ENCODE results near the gene VAV2.

The VAV2 gene

GRCh38 chr9:133841167-133841812 lies 150.8 kb downstream of the VAV2 start:
- H3K4me1 ChIP-seq: peaks cover 40 to 50% (median 45%) of the 10 kb centered on the region in 10 experiments
- peaks cover 0 to 74% (median 41%) of the 10 kb centered on the region in 11 experiments; a peak in 19 of 22 replicates for H4K20me1 ChIP-seq
- H3K9ac ChIP-seq: 0 out of 22 replicates have a peak overlapping the region, but pooled peaks of 1 of the 11 experiments have one; percentile 5
- H3K27me3 ChIP-seq: no peaks in the 10 kb centered on the region
- no peaks in the 10 kb centered on the region for H3K9me3 ChIP-seq (replicated peaks in 1 of 11)
- H3K27ac ChIP-seq: no peak overlapping the region
- H3K36me3 ChIP-seq: no peaks in the 10 kb centered on the region
- TF ChIP-seq Cebpa-rat (IDR thresholded peaks at IDR 0.05): no peak
- H3K4me2 ChIP-seq: peak overlapping the region in 3 of 11 experiments; percentile 26 to 58 (median 49); a peak in 4 of 22 replicates
- no peak overlapping the region for H3K4me3 ChIP-seq

DNA sequence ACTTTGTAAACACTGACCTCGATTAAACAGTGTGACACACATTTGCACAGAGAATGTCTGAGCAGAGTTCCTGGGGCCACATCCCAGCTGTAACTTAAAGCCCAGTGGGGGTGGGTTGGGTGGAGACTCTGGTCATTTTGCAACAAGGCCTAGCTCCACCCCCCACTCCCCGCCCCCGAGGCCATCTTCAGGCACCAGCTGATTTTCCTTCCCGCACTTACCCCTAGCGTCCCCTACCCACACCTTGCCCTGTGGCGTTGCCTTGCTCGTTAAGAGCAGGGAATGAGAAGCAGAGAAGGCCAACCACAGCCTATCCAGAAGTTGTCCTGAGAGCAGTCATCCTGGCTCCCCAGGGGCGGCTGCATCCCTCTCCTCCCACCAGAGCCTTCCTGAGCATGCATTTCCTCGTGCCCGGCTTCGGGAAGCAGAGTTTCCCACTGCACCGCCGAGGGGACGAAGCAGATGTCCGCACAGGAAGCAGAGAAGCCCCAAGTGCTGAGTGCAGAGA lies 152.2 kb downstream of the VAV2 start:
- Histone ChIP-seq H3K36me3 (no peaks in the 10 kb centered on the region), H3K9ac (0 out of 22 replicates have a peak overlapping the region, but pooled peaks of 1 of the 11 experiments have one; percentile 23), H3K4me1 (peaks cover 33 to 45% (median 42%) of the 10 kb centered on the region in 10 experiments), H4K20me1 (peaks cover 0 to 72% (median 44%) of the 10 kb centered on the region in 11 experiments; a peak in 19 of 22 replicates), H3K4me3 (no peak overlapping the region), H3K4me2 (peak overlapping the region; percentile 26 to 67 (median 49)), H3K27ac (no peak overlapping the region), H3K27me3 (no peaks in the 10 kb centered on the region), H3K9me3 (replicated peaks in 1 of 11) (no peaks in the 10 kb centered on the region)
- no peak for TF ChIP-seq Cebpa-rat (IDR thresholded peaks at IDR 0.05)

DNA sequence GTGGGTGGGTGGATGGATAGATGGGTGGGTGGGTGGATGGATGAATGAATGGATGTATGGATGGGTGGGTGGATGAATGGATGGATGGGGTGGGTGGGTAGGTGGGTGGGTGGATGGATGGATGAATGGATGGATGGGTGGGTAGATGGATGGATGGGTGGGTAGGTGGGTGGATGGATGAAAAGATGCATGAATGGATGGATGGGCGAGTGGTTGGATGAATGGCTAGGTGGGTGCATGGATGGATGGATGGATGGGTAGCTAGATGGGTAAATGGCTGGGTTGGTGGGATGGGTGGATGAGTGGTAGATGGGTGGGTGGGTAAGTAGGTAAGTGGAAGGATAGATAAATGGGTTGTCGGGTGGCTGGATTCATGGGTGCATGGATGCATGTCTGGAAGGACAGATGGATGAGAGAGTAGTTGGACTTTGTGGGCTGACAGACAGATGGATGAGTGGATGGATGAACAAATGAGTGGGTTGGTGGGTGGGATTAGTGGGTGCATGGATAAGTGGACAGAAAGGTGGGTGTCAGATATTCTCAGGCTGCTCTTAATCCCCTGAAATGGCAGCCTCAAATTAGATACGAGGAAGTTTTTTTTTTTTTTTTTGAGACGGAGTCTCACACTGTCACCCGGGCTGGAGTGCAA lies 153.1 kb downstream of the VAV2 start:
- H3K27ac ChIP-seq: no peak overlapping the region
- H3K4me3 ChIP-seq: no peak overlapping the region
- peaks cover 0 to 7% (median 0%) of the 10 kb centered on the region in 11 experiments; a peak in 2 of 22 replicates for H3K36me3 ChIP-seq
- peaks cover 24 to 36% (median 33%) of the 10 kb centered on the region in 10 experiments for H3K4me1 ChIP-seq
- H4K20me1 ChIP-seq: peaks cover 0 to 69% (median 43%) of the 10 kb centered on the region in 11 experiments; a peak in 19 of 22 replicates
- no peak for TF ChIP-seq Cebpa-rat (IDR thresholded peaks at IDR 0.05)
- H3K9ac ChIP-seq: no peak overlapping the region
- H3K27me3 ChIP-seq: no peaks in the 10 kb centered on the region
- no peak overlapping the region for H3K4me2 ChIP-seq
- H3K9me3 ChIP-seq (replicated peaks in 1 of 11): no peaks in the 10 kb centered on the region

DNA sequence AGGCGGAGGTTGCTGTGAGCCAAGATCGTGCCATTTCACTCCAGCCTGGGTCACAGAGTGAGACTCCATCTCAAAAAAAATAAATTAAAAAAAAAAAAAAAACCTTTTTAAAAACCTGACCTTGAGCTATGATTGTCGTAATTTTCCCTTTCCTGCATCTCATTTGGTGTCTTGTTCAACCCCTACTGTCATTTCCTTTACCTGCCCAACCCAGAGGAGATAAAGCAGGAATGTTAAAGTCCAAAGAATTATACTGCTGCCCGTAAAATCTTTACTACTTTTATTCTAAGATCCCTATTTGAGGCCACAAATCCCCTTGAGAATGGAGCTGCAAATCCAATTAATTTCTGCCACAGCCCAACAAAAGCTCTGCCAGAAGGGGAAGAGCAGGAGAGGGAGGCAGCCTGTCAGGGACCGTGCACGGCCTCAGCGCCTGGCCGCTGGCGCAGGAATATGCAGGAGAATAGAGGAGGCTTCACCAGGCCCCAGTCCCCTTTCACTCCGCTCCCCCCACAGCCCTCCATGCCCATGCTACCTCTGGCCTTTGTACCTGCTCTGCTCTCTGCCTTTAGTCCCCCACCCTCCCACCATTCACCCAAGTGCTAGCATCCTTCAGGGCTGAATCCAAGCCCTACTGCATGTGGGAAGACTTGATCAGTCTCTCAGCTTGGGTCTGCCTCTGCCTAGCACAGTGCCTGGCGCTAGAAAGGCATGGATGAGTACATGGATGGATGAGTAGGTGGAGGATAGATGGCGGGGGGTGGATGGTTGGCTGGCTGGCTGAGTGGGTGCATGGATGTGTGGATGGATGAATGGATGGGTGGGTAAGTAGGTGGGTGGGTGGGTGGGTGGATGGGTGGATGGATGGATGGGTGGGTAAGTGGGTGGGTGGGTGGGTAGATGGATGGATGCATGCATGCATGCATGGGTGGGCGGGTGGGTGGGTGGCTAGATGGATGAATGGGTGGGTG lies 154.2 kb downstream of the VAV2 start:
- peaks cover 0 to 72% (median 42%) of the 10 kb centered on the region in 11 experiments; a peak in 18 of 22 replicates for H4K20me1 ChIP-seq
- TF ChIP-seq Cebpa-rat (IDR thresholded peaks at IDR 0.05): no peak

DNA sequence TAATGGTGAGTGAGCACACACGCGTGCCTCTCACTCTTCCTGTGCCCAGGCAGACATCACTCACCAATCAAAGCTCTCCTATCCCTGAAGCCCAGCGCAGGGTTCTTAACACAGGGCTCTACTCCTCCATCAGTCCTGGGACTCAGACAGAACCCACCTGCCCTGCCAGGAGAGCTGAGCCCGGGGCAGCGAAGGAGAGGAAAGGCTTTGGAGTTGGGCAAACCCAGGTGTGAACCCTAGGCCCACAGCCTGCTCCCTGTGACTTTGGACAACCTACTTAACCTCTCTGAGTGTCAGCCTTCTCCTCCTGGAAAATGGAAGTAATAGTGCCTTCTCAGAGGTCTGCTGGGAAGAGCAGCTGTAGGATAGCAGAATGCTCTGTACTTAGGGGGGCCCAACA lies 155.3 kb downstream of the VAV2 start:
- peaks cover 19 to 32% (median 29%) of the 10 kb centered on the region in 10 experiments for H3K4me1 ChIP-seq
- H3K4me2 ChIP-seq: no peak overlapping the region
- no peaks in the 10 kb centered on the region for H3K9me3 ChIP-seq (replicated peaks in 1 of 11)
- H4K20me1 ChIP-seq: peaks cover 0 to 70% (median 39%) of the 10 kb centered on the region in 11 experiments; a peak in 17 of 22 replicates
- no peak for TF ChIP-seq Cebpa-rat (IDR thresholded peaks at IDR 0.05)
- no peak overlapping the region for H3K27ac ChIP-seq
- H3K27me3 ChIP-seq: no peaks in the 10 kb centered on the region
- H3K9ac ChIP-seq: no peak overlapping the region
- H3K4me3 ChIP-seq: no peak overlapping the region
- H3K36me3 ChIP-seq: peaks cover 0 to 26% (median 6%) of the 10 kb centered on the region in 11 experiments; a peak in 6 of 22 replicates

More for the DNA sequence above, 154.2 kb downstream of the VAV2 start:
- H3K27me3 ChIP-seq: no peaks in the 10 kb centered on the region
- no peak overlapping the region for H3K9ac ChIP-seq
- no peak overlapping the region for H3K4me2 ChIP-seq
- no peak overlapping the region for H3K27ac ChIP-seq
- peaks cover 0 to 18% (median 5%) of the 10 kb centered on the region in 11 experiments; a peak in 5 of 22 replicates for H3K36me3 ChIP-seq
- no peaks in the 10 kb centered on the region for H3K9me3 ChIP-seq (replicated peaks in 1 of 11)
- peaks cover 19 to 32% (median 29%) of the 10 kb centered on the region in 10 experiments for H3K4me1 ChIP-seq
- H3K4me3 ChIP-seq: no peak overlapping the region

DNA sequence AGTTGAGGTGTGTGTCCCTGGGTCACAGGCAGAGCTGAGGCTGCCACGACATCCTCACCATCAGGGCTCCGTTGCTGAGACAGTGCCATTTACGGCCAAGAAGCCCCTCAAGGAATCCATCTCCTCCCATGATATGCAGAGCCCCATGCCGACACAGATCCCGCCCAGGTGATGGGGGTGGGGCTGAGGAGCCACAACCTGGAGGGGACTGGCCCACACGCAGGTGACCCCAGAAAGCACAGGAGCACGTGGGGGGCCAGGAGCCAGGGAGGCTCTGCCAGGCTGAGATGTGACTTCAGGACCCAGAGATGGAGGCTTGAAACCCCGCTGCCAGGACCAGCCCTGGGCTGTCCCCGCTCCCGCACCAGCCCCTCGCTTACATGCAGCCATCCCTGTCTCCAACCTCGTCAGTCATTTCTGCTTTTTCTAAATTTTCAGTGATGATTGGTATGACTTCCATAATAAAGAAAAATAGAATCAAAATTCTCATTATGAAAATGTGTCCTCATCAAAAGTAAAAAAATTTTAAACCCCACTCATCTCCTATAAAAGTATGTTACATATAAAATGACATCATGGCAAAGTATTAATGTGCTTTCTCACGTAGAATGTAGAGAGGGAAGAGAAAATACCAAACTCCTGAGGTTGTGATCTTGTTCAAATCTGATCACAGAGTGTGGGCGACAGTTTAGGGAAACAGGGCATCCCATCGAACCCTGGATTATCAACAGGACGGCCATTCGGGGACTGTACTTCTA lies 155.9 kb downstream of the VAV2 start:
- Histone ChIP-seq H3K9me3 (replicated peaks in 1 of 11) (no peaks in the 10 kb centered on the region), H4K20me1 (peaks cover 0 to 69% (median 33%) of the 10 kb centered on the region in 11 experiments; a peak in 16 of 22 replicates), H3K27me3 (no peaks in the 10 kb centered on the region), H3K4me1 (peaks cover 19 to 32% (median 27%) of the 10 kb centered on the region in 10 experiments), H3K36me3 (peaks cover 0 to 29% (median 6%) of the 10 kb centered on the region in 11 experiments; a peak in 6 of 22 replicates), H3K4me3 (no peak overlapping the region), H3K9ac (no peak overlapping the region; a peak in 1 of 22 replicates), H3K27ac (no peak overlapping the region; a peak in 1 of 22 replicates), H3K4me2 (peak overlapping the region in 6 of 11 experiments; percentile 40 to 45 (median 43); a peak in 5 of 22 replicates)
- no peak for TF ChIP-seq Cebpa-rat (IDR thresholded peaks at IDR 0.05)

DNA sequence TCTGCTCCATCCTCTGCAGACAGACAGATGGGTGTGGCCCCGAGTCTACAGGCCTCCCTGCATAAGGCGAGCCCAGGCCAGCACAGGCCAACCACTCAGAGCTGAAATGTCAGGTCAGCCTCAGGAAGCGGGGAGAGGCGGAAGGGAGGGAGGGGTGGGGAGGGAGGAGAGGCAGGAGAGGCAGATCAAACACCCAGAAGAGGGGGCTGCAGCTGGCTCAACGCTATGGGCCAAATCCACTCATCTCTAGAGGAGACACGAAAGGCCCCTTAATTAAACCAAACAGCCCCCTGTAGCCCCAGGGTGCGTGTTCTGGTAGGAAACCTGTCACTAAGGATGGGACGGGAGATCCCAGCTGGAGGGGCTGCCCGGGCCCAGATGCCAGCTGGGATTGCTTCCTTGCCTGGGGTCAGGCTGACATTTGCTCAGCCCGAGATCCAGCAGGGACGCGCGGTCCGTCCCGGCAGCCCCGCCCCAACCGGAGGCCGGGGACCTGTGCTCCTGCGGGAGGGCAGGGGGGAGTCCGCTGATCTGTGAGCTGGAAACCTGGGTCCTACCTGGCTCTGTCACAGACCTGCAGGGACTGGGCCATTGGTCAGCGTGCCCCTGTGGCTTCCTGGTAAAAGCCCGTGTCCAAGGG lies 156.7 kb downstream of the VAV2 start:
- Histone ChIP-seq H4K20me1 (peaks cover 0 to 61% (median 25%) of the 10 kb centered on the region in 11 experiments; a peak in 15 of 22 replicates), H3K27me3 (no peaks in the 10 kb centered on the region), H3K27ac (peak overlapping the region in 1 of 11 experiments; percentile 14; a peak in 1 of 22 replicates), H3K4me2 (peak overlapping the region in 9 of 11 experiments; percentile 11 to 50 (median 42); a peak in 14 of 22 replicates), H3K9ac (peak overlapping the region in 1 of 11 experiments; percentile 19; a peak in 1 of 22 replicates), H3K4me1 (peaks cover 17 to 25% (median 20%) of the 10 kb centered on the region in 10 experiments), H3K36me3 (peaks cover 0 to 33% (median 6%) of the 10 kb centered on the region in 11 experiments; a peak in 6 of 22 replicates), H3K9me3 (replicated peaks in 1 of 11) (no peaks in the 10 kb centered on the region), H3K4me3 (no peak overlapping the region)
- TF ChIP-seq Cebpa-rat (IDR thresholded peaks at IDR 0.05): no peak
